GM23338 (cell line): ENCODE results near the gene AKAP7.

Experiments
- CREB1 ChIP-seq: fragments of 250-450 bp; sonication (Bioruptor Pico); IDR thresholded peaks from 2 replicates; pipeline ENCODE4 v1.5.0; 2020; ENCODE audit warnings: low read depth, mild to moderate bottlenecking, moderate library complexity
- EZH2 ChIP-seq: fragments of 200-600 bp; sonication (generic); IDR thresholded peaks from one replicate; pipeline ENCODE4 v1.8.0; 2017; ENCODE audit warnings: antibody characterized with exemption, mild to moderate bottlenecking, low read depth; ENCODE audit not compliant: unreplicated experiment
- EZH2phosphoT487 ChIP-seq: fragments of 200-600 bp; sonication (generic); IDR thresholded peaks from one replicate; pipeline ENCODE4 v1.8.1; 2018; ENCODE audit warnings: antibody characterized with exemption; ENCODE audit not compliant: unreplicated experiment
- JUNB ChIP-seq: IDR thresholded peaks from one replicate; pipeline ENCODE4 v1.6.1; 2016; ENCODE audit warnings: antibody characterized with exemption; ENCODE audit not compliant: unreplicated experiment
- POLR2AphosphoS5 ChIP-seq: IDR thresholded peaks from 2 replicates; pipeline ENCODE4 v1.6.1; 2016; ENCODE audit warnings: antibody characterized with exemption, low read depth
- ZNF114 ChIP-seq: fragments of 250-450 bp; sonication (Bioruptor Pico); IDR thresholded peaks from 2 replicates; pipeline ENCODE4 v1.5.0; 2020; ENCODE audit warnings: mild to moderate bottlenecking, moderate library complexity
- ZNF331 ChIP-seq: fragments of 250-450 bp; sonication (Bioruptor Pico); IDR thresholded peaks from 2 replicates; pipeline ENCODE4 v1.5.0; 2020; ENCODE audit warnings: low read depth, mild to moderate bottlenecking, moderate library complexity
- TF ChIP-seq, protein P1 (sequence below), 2 experiments: fragments of 200-600 bp in 1 of 2; sonication (generic) in 1 of 2; conservative IDR thresholded peaks; 2 replicates each; pipeline versions ENCODE4 v1.5.1 to v1.6.1; 2016 to 2017; ENCODE audit warnings: antibody characterized with exemption in 2 of 2, low read depth in 2 of 2, mild to moderate bottlenecking in 2 of 2, moderate library complexity in 1 of 2
- TF ChIP-seq, protein P2 (sequence below): IDR thresholded peaks from one replicate; pipeline ENCODE4 v1.6.1; 2018; ENCODE audit warnings: antibody characterized with exemption; ENCODE audit not compliant: unreplicated experiment
- TF ChIP-seq, protein P3 (sequence below): IDR thresholded peaks from 2 replicates; pipeline ENCODE4 v1.6.1; 2016; ENCODE audit warnings: antibody characterized with exemption

DNA sequence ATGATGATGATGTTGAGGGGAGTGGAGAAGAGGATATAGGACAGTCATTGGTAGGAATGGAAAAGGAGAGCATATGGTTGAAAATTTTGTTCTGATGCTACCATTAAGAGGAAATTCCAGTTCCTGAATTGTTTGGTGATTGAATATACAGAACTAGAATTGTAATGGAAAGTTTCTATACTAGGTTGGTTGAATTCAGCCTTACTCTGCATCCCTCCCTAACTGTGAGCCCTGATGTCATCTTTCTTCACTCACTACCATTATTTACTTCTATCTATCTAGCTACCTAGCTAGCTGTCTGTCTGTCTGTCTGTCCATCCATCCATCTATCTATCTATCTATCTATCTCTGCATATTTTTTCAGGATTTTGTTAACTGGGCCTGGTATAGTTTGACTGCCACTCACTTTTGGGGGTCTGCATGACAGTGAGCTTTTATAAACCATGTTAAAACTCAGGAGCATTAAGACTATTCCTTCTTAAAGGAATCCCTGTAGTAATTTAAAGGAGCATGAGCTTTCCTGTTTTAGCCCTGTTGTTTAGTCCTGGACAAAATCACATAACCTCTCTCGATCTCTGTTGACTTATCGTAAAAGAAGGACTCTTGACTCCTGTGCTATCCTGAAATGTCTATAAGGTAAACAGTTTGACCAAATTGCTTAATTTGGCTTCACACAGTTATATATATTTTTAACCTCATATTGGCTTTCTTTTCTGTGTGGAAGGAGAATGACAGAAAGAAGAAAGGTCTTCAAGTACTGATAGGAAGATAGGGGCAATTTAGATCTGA lies 71.4 kb downstream of the AKAP7 start:
- TF ChIP-seq, protein P1, sequence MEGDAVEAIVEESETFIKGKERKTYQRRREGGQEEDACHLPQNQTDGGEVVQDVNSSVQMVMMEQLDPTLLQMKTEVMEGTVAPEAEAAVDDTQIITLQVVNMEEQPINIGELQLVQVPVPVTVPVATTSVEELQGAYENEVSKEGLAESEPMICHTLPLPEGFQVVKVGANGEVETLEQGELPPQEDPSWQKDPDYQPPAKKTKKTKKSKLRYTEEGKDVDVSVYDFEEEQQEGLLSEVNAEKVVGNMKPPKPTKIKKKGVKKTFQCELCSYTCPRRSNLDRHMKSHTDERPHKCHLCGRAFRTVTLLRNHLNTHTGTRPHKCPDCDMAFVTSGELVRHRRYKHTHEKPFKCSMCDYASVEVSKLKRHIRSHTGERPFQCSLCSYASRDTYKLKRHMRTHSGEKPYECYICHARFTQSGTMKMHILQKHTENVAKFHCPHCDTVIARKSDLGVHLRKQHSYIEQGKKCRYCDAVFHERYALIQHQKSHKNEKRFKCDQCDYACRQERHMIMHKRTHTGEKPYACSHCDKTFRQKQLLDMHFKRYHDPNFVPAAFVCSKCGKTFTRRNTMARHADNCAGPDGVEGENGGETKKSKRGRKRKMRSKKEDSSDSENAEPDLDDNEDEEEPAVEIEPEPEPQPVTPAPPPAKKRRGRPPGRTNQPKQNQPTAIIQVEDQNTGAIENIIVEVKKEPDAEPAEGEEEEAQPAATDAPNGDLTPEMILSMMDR (conservative IDR thresholded peaks at IDR 0.05; ENCODE audit: low read depth in 2 of 2) = no peak
- TF ChIP-seq EZH2phosphoT487 (no peak), JUNB (no peak), EZH2 (no peak), POLR2AphosphoS5 (no peak), ZNF331 (no peak), ZNF114 (CRISPR knock-in tag) (no peak), CREB1 (CRISPR knock-in tag) (no peak)
- TF ChIP-seq, protein P2, sequence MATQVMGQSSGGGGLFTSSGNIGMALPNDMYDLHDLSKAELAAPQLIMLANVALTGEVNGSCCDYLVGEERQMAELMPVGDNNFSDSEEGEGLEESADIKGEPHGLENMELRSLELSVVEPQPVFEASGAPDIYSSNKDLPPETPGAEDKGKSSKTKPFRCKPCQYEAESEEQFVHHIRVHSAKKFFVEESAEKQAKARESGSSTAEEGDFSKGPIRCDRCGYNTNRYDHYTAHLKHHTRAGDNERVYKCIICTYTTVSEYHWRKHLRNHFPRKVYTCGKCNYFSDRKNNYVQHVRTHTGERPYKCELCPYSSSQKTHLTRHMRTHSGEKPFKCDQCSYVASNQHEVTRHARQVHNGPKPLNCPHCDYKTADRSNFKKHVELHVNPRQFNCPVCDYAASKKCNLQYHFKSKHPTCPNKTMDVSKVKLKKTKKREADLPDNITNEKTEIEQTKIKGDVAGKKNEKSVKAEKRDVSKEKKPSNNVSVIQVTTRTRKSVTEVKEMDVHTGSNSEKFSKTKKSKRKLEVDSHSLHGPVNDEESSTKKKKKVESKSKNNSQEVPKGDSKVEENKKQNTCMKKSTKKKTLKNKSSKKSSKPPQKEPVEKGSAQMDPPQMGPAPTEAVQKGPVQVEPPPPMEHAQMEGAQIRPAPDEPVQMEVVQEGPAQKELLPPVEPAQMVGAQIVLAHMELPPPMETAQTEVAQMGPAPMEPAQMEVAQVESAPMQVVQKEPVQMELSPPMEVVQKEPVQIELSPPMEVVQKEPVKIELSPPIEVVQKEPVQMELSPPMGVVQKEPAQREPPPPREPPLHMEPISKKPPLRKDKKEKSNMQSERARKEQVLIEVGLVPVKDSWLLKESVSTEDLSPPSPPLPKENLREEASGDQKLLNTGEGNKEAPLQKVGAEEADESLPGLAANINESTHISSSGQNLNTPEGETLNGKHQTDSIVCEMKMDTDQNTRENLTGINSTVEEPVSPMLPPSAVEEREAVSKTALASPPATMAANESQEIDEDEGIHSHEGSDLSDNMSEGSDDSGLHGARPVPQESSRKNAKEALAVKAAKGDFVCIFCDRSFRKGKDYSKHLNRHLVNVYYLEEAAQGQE = no peak
- TF ChIP-seq, protein P3, sequence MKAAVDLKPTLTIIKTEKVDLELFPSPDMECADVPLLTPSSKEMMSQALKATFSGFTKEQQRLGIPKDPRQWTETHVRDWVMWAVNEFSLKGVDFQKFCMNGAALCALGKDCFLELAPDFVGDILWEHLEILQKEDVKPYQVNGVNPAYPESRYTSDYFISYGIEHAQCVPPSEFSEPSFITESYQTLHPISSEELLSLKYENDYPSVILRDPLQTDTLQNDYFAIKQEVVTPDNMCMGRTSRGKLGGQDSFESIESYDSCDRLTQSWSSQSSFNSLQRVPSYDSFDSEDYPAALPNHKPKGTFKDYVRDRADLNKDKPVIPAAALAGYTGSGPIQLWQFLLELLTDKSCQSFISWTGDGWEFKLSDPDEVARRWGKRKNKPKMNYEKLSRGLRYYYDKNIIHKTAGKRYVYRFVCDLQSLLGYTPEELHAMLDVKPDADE = no peak
